T-helper 17 cell (primary cell): ENCODE data around the gene GPRIN2. TPM values are rescaled to one million over a fixed set of nuclear protein-coding genes. Genes with fewer than 3 reads are reported as not detected.
"Not testable (repeated sequence)": the region's sequence is repeated elsewhere in the genome, so short reads cannot be mapped to it uniquely, and the experiment has no call there.

Source experiments
- ATAC-seq: fragments of 150-1000 bp; cut with Tn5 transposase; 2 replicates; pipeline ENCODE4 v1.10.0; 2021; ENCODE audit warnings: mild to moderate bottlenecking, moderate library complexity
- DNase-seq, 3 donors: peaks; one replicate each; pipeline versions ENCODE4 v3.0.0 to v3.0.0-alpha.2; 2020 to 2021
- H3K9me3 ChIP-seq: one replicate; pipeline ENCODE4 v1.7.0; 2013; ENCODE audit warnings: low read length, mild to moderate bottlenecking; ENCODE audit not compliant: control insufficient read depth, poor library complexity, severe bottlenecking
- H3K27ac Mint-ChIP-seq: one replicate; pipeline ENCODE4 v1.8.0; 2022; ENCODE audit warnings: mild to moderate bottlenecking, moderate library complexity, mixed read lengths
- H3K27me3 Mint-ChIP-seq: one replicate; pipeline ENCODE4 v1.8.0; 2022; ENCODE audit warnings: mixed read lengths
- H3K36me3 Mint-ChIP-seq: one replicate; pipeline ENCODE4 v1.8.0; 2022; ENCODE audit warnings: low read depth, mixed read lengths
- H3K4me1 Mint-ChIP-seq: one replicate; pipeline ENCODE4 v1.8.0; 2022; ENCODE audit warnings: mild to moderate bottlenecking, mixed read lengths
- H3K4me3 Mint-ChIP-seq: one replicate; pipeline ENCODE4 v1.8.0; 2022; ENCODE audit warnings: mild to moderate bottlenecking, moderate library complexity, mixed read lengths
- total RNA-seq, 4 donors: library from RNA in 2 of 4; stranded (reverse) in 2 of 4; gene quantifications; one replicate each; pipeline ENCODE4 v1.2.3 and lab custom pipeline; 2022 to 2026

Gene GPRIN2
- total RNA-seq (not detected), total RNA-seq (lab: John Stamatoyannopoulos, UW) (0 reads per million in 2 donors)

DNA sequence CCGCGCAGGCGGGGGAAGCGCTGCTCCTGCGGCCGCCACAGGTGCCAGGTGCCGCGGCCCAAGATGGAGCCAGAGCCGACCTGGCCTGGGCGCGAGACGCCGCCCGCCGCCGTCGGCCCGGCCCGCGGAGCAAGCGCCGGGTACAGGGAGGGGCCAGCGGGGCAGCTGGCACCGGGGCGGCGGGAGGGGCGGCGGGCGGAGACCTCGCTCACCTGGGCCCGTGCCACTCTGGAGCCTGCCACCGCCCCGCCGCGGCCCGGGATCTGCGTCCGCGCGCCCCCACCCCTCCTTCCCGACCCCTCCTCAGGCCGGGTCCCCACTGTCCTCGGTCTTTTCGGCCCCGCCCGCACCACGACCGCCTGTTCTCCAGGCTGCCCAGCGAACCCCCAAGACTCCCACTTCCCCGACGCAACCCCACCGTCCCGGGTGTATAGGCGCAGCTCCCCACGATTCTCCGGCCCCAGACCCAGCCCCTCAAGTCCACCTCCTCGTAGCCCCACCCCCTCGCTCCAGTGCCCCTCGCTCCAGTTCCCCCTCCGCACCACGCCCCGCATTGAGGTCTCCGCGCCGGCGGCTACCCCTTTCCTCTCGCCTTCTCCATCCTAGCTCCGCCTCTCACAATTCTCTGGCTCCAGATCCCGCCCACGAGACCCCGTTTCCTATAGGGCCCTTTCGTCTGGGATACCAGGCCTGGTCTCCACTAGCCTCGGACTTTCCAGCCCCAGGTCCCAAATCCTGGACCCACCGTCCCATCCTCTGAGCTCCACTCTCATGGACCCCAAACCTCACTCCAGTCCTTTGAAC is at the start of gene GPRIN2:
Gene GPRIN2 (minus strand): TSS at position 144 of the 804 bp plus-strand sequence. CDS start 5,922 bp downstream, outside the sequence.
- peak within 1 kb of the TSS; percentile 75 for H3K4me3 Mint-ChIP-seq
- peaks cover 9% of the 10 kb centered on the region for H3K4me1 Mint-ChIP-seq
- no peak for ATAC-seq
- peaks cover 16% of the 10 kb centered on the region for H3K36me3 Mint-ChIP-seq
- peak in 1 of 3 donors; percentile 7 for DNase-seq
- H3K9me3 ChIP-seq = no peaks in the 10 kb centered on the region
- no peaks in the 10 kb centered on the region for H3K27me3 Mint-ChIP-seq
- H3K27ac Mint-ChIP-seq = no peak within 1 kb of the TSS

- not testable (repeated sequence) for H3K4me1 Mint-ChIP-seq, H3K27me3 Mint-ChIP-seq, H3K27ac Mint-ChIP-seq, DNase-seq, H3K36me3 Mint-ChIP-seq, H3K9me3 ChIP-seq, H3K4me3 Mint-ChIP-seq
- ATAC-seq = peak; percentile 40
These were observed 44.1 kb upstream of the GPRIN2 start for GRCh38 chr10:46600516-46600915.

- H3K27ac Mint-ChIP-seq, H3K27me3 Mint-ChIP-seq, DNase-seq, H3K4me1 Mint-ChIP-seq, H3K9me3 ChIP-seq, H3K36me3 Mint-ChIP-seq: not testable (repeated sequence)
- ATAC-seq = peak; percentile 93
- peak overlapping the region; percentile 71 for H3K4me3 Mint-ChIP-seq
These were observed 41.3 kb upstream of the GPRIN2 start for GRCh38 chr10:46597616-46598246.

DNA sequence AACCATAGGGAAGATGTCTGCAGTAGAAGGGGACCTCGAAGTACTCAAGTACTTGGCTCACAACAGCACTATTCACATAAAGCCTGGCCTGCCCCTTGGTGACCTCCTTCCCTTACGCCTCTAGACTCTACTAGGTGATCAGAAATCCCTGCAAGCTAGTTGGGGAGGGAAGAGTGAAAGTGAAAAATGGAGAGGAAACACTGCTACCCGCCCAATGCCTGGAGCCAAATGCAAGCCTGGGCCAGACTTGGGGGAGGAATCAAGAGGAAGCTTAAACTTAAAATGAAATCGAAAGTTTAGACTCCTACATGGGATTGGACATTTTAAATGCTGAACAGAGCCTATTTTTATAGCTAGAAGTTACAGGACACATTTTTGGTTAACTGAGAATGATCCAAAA is 40.1 kb upstream of the GPRIN2 start:
- not testable (repeated sequence) for DNase-seq, H3K27me3 Mint-ChIP-seq, ATAC-seq, H3K27ac Mint-ChIP-seq, H3K36me3 Mint-ChIP-seq, H3K4me1 Mint-ChIP-seq, H3K4me3 Mint-ChIP-seq, H3K9me3 ChIP-seq

GRCh38 chr10:46594453-46595063 is 38.1 kb upstream of the GPRIN2 start:
- not testable (repeated sequence) for H3K27ac Mint-ChIP-seq, H3K27me3 Mint-ChIP-seq, H3K9me3 ChIP-seq, H3K4me3 Mint-ChIP-seq, H3K36me3 Mint-ChIP-seq, H3K4me1 Mint-ChIP-seq, ATAC-seq, DNase-seq

- ATAC-seq, DNase-seq, H3K36me3 Mint-ChIP-seq, H3K9me3 ChIP-seq, H3K27me3 Mint-ChIP-seq, H3K4me3 Mint-ChIP-seq, H3K4me1 Mint-ChIP-seq, H3K27ac Mint-ChIP-seq: not testable (repeated sequence)
These were observed 36.8 kb upstream of the GPRIN2 start for GRCh38 chr10:46593307-46593706.

- H3K4me1 Mint-ChIP-seq, ATAC-seq, H3K27me3 Mint-ChIP-seq, H3K36me3 Mint-ChIP-seq, DNase-seq, H3K27ac Mint-ChIP-seq, H3K9me3 ChIP-seq, H3K4me3 Mint-ChIP-seq: not testable (repeated sequence)
These were observed 34.6 kb upstream of the GPRIN2 start for GRCh38 chr10:46591053-46591452.

DNA sequence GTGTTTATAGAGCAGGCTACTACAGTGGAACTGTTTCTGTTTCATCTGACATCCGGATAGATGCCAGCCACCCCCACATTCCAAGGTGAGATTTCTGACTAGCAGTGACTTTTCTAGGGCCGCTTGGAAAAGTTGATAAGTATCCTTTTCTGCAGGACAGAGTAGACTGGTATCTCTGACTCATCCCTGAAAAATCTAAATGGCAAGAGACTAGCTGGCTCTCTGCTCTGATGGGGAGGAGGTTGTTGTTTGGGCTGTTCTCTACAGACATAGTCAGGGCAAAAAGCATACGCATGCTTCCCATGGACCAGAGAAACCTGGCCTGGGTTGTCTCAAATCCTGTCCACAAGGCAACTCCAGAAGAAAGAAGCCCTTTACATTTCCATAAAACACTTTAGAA is 33.1 kb upstream of the GPRIN2 start:
- H3K4me3 Mint-ChIP-seq, H3K4me1 Mint-ChIP-seq, H3K27ac Mint-ChIP-seq, ATAC-seq, H3K27me3 Mint-ChIP-seq, DNase-seq, H3K9me3 ChIP-seq, H3K36me3 Mint-ChIP-seq: not testable (repeated sequence)

DNA sequence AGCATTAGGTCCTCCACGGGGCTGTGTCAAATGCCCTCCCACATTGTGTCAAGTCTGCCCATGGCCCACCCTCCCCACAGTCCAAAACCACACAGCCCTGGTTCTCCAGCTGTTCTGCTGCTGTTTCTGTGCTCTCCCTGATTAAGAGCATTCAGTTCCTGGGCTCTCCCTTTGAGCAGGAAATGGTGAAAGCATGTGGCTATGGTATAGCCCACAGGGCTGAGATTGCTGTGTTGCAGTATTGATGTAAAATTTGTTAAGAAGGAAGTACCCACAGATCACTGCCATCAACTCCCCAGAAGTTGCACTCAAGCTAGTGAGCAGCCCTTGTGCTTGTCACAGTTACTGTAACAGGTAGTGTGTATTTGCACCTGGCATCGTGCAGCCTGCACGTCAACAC is 31.8 kb upstream of the GPRIN2 start:
- H3K4me1 Mint-ChIP-seq, H3K27ac Mint-ChIP-seq, DNase-seq, H3K4me3 Mint-ChIP-seq, H3K36me3 Mint-ChIP-seq, H3K9me3 ChIP-seq, H3K27me3 Mint-ChIP-seq: not testable (repeated sequence)
- peak; percentile 58 for ATAC-seq

GRCh38 chr10:46587546-46587945 is 31.1 kb upstream of the GPRIN2 start:
- H3K27me3 Mint-ChIP-seq, H3K4me1 Mint-ChIP-seq, H3K9me3 ChIP-seq, H3K36me3 Mint-ChIP-seq, ATAC-seq, DNase-seq, H3K4me3 Mint-ChIP-seq, H3K27ac Mint-ChIP-seq: not testable (repeated sequence)

GRCh38 chr10:46585246-46585645 is 28.8 kb upstream of the GPRIN2 start:
- not testable (repeated sequence) for H3K27ac Mint-ChIP-seq, ATAC-seq, H3K9me3 ChIP-seq, H3K4me1 Mint-ChIP-seq, H3K36me3 Mint-ChIP-seq, DNase-seq, H3K4me3 Mint-ChIP-seq, H3K27me3 Mint-ChIP-seq

DNA sequence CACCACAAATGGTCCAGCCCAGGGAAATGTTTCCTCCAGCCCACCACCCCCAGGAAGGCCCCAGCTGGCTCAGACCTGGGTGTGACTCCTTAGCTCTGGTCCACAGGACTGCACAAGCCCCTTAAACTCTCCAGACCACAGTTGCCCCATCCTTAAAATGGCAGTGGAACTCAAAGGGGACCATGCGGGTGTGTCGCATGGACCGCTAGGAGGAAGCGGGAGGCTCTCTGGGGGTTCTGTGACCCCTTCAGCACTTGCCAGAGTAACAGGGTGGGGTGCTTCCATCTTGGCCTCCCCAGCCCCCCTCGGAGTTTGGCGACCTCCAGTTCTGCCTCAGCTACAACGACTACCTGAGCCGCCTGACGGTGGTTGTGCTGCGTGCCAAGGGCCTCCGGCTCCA is 27.7 kb upstream of the GPRIN2 start:
- H3K27me3 Mint-ChIP-seq, H3K4me3 Mint-ChIP-seq, H3K4me1 Mint-ChIP-seq, H3K9me3 ChIP-seq, H3K36me3 Mint-ChIP-seq, ATAC-seq, H3K27ac Mint-ChIP-seq, DNase-seq: not testable (repeated sequence)

DNA sequence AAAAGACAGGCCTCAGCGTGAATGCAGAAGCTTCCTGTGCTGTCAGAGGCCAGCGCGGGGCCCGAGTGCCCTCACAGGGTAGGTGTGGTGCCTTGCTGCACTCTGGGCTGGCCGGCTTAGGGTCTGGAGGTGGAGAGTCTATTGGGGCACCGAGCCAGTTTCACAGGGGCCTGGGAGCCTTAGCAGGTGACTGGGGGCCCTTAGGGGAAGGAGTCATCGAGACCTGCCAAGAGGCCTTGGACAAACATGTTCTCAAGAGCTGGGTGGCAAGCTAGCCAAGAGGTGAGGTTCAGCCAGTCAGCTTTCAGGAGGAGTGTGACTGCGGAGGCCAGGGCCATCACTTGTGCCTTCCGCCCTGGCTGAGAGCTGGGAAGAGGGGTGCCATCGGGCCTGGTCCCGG is 26.1 kb upstream of the GPRIN2 start:
- H3K4me1 Mint-ChIP-seq, DNase-seq, H3K4me3 Mint-ChIP-seq, H3K9me3 ChIP-seq, H3K27me3 Mint-ChIP-seq, H3K36me3 Mint-ChIP-seq, H3K27ac Mint-ChIP-seq, ATAC-seq: not testable (repeated sequence)
